ENCODE results near the gene TINCR.

The TINCR gene

DNA sequence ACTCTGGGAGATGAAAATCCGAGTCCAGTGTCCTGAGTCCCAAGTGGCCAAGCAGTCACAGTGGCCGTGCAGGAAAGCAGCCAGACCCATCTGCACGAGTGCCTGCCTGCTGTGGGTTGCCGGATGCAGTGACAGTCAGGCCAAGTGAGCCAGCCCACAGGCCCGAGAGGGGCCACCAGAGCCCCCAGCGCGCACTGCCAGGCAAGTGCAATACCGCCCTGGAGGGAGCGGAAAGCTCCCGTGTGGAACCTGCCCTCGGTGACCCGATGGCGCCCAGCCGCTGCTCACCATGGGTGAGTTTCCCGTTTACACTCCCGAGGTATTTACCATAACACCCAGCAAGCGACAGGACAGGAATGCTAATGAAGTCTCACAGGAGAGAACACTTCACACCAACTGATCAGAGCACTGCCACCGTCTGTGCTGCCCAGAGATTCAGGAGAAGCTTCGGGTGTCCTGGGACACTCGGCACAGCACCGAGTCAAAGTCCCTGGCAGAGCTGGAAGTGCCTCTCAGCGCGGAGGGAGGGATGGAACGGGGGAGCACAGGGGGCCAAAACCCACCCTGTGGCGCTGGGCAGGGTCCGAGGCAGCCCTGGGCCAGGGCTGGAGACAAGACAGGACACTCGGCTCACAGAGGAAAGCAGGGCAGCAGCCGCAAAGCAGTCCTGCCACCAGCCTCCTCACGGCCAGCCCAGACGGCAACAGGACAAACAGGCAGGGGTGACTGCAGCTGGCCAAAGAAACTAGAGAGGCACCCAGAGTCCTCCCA lies 21.3 kb upstream of the TINCR start:
- no peak for DNase-seq

DNA sequence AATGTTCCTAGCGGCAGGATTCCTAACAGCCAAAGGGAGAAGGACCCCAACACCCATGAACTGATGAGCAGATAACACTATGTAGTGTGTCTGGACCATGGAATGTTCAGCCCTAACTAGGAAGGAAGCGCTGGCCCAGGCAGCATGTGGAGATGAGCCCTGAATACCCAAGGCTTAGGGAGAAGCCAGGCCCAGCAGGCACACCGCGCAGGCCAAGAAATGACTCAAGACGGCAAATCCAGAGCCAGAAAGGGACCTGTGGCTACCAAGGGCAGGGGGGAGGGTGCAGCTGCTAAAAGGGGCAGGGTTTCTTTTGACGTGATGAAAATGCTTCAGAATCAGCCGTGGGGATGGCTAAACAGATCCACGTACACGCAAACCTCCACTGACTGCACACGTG lies 20.7 kb upstream of the TINCR start:
- no peak for DNase-seq

DNA sequence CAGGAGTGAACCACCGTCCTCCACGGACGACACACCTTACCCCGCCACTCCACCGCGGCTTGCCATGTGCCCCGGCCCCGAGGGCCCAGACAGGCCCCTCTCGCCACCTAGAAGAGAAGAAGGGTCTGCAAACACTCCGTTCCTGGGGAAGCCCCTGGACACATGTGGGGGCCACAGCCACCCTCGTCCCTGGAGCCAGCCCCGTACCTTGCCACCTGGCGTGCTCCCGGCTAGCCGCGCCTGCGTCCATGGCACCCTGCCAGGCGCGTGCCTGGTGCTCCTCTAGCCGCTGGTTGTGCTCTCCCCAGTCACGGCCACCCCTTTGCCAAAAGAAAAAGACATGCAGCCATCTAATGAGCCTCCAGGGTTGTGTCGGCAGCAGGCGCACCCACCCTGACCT lies 19.9 kb upstream of the TINCR start:
- DNase-seq: no peak

DNA sequence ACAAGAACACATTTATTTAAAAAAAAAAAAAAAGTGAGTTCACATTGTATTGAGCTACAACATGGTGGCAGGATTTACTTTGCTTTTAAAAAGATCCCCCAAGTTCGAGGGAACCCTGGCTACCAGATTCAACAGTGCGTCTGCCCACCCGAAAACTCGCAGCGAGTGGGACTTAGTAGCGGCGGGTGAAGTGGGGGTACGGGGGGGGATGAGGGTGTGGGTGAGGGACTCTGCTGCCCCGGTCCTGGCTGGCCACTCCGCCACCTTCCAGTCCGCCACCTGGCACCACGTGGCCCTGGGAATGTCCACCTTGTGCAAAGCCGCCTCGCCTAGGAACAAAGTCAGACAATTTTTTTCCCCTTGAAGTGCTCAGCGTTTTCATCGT lies 19.3 kb upstream of the TINCR start:
- no peak for DNase-seq

DNA sequence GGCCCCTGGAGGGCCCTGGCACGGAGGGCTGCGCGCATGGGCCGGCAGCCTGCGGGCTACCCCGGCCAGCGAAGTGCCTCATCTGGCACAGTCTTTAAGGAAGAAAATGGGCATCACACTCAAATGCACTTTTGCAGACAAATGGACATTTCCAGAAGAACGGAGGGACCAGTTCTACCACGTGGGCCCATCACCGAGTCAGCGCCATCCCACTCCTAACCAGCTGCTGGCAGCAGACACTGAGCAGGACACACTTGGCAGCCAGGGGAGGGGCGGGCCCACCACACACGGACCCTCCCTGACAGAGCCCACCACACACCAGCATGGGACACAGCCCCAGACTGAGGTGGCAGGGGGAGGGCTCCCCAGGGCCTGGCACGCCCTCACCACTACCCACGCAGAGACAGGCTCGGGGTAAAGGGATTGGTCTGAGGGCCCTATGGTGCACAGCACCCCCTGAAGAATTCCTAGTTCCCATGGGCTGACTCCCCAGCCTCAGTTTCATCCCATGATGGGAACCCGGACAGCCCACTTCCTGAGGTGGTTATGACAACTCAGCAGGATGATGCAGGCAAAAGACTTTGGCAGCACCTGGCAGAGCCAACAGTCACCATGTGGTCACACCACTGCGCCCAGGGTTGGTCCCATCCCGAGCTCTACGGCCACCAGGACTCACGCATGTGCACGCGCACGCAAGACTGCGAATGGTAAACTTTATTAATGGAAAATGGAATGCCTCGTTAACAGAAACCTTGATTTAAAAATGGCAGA lies 18.7 kb upstream of the TINCR start:
- no peak for DNase-seq

DNA sequence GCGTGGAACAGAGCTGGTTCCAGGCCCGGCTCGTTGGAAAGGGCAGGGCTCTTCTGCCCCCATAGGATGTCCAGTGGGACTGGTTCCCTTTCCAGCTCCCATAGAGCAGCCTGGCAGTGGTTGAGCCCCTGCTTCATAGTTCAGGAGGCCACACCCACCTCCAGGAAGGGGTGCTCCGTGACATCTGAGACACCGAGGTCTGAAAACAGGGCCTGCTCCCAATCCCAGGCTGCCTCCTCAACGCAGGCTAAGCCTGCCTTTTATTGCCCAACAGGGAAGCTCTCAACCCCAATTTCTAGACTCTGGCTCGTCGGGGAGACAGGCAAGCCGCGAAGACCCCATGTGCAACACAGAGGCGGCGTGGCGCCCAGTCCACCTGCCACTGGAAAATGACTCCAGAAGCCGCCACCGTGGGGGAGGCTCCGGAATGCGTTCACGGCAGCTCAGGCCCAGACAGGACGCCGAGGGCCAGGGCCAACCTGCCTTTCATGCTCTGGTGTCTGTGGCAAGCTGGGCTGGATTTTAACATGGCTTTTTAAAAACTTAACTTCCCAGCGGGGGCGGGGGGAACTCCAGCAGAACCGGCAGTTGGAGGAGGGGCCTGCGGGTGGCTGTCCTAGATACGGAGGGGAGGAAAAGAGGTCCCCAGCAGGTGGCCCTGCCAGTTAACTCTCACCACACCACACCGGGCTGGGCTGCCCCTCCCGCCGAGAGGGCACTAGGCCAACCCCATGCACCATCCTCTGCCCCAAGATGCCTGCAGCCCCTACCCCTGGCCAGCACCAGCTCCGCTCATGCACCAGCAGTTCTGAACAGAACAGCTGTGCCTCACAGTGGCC lies 17.9 kb upstream of the TINCR start:
- no peak for DNase-seq

DNA sequence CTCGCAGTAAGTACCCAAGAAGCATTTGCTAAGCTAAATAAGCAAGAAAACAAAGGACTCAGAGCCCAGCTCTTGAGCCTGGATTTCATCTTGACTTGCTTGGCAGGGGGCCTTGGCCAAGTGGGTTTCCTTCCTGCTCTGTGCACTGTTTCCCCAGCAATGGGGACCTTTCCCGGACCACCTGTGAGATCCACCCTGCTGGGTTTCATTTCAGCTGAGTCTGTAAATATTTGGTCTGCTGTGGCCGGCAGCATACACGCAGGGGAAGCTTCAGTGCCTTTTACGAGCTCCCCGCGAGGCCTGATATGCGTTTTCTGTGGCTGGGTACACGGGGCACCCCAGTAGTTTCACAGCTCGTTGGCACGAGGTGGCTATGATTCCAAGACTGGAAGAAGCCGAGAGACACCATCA lies 12.4 kb upstream of the TINCR start:
- peak; percentile 50 to 74 for DNase-seq

DNA sequence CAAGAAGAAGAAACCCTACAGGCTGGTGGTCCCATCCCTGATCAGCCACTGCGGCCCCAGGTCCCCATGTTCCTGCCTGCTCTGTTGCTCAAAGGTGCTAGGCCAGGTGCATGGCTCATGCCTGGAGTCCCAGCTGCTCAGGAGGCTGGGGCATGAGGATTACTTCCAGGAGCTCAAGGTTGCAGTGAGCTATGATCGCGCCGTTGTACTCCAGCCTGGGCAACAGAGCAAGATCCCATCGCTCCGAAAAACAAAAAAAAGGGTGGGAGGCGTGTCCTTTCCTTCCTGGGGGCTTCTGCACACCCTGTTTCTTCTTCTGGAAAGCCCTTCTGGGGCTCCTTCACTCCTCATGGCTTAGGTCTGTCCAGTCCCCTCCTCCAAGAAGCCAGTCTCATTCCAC lies 11.9 kb upstream of the TINCR start:
- DNase-seq: no peak

DNA sequence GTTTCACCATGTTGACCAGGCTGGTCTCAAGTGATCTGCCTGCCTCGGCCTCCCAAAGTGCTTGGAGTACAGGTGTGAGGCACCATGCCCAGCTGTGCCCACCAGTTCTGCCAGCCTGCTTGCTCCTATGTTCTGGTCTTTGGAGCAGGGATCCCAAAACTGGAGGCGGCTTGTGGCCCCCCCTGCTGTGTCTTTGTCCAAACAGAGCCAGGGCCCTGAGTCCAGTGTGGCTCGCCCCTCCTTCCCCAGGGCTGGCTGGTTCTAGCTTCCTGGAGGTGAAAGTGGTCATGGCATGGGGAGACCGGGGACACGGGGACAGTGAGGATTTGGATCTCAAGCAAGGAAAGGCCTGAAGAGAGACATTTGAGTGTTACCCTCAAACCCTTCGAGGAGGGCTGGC lies 11.5 kb upstream of the TINCR start:
- DNase-seq: no peak

DNA sequence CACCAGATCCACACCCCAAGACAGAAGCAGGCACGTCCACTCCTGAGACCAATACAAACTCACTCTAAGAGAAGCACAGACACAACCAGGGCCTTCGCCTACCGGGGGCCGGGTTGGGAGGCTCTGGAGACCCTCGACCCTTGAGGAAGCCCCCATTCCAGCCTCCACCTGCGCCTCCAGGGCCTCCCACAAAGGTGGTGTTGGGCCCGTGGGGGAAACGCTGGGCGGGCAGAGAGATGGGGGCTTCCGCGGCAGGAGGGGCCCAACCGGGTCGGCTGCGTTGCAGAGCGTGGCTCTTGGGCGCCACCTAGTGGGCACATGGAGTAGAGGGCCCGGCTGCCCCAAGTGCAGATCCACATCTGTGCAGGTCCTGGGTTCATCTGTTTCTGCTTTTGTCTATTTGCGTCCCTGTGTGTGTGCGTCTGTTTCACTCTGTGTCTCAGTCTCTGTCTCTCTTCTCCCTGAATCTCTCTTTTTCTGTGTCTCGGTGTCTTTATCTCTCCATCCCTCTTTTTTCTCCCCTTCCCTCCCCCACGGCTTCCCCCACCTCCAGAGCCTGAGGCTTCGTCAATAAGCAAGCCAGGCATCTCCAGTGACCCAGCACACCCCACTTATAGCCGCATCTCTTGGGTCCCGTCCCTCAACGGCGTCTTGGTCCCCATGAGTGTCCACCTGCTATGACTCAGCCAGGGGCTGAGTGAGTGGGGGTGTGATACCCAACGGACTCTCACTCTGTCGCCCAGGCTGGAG lies 10.5 kb upstream of the TINCR start:
- DNase-seq: peak; percentile 48 to 50

DNA sequence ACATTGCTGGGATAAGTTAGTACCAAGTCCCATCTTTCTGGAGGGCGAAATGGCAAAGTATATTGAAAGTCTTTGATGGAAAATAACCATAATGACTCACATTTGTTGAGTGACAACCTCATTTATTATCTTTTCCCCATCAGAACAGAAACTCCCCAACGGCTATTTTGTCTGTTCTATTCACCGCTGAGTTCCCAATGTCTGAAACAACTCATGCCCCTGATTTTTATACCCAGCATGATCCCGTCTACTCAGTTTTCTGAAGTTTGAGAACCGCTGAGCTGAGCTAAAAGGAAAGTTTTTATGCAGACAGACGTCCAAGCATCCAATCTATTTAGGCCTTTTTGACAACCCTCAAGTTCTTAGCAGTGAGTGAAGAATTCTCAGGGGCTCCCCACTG lies 7.8 kb upstream of the TINCR start:
- no peak for DNase-seq

DNA sequence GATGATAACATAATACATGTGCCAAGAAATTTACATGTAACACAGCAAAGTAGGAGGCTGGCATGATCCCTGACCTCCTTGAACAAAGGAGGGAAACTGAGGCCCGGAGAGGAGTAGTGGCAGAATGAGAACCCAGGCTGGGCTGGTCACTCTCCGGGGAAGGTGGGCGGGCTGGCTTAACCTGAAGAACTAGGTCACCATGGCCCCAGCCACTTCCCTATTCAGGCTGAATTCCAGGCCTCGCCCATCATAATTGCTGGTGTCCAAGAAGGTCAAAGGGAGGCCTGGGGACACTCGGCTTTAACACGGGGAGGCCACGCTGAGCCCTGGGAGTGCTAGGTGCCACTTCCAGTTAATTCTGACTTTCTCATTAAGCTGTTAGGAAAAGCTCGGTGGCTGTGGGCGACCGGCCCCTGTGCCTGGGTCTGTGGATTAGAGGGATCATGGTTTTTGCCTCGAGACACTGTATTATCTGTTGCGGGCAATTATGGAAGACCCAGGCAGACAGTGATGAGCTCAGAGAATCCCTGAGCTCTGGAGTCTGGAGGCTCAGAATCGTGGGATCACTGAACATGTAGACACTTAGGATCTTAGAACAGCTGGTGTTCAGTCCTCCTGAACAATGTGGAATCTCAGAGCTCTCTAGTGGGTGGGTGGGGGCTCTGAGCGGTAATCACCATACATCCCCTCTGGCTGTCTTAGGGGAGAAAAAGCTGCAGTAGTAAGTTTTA lies 5.0 kb upstream of the TINCR start:
- no peak for DNase-seq

DNA sequence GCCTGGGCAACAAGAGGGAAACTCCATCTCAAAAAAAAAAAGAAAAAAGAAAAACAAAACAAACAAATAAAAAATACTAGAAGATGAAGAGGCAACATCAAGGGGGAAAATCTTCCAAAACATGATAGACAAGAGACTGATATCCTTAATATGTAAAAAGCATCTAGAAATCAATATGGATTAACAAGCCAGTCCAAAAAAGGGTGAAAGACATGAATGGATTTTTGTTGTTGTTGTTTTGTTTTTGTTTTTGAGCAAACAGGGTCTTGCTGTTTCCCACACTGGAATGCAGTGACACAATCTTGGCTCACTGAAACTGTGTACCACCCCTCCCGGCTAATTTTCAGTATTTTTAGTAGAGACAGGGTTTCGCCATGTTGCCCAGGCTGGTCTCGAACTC lies 4.0 kb upstream of the TINCR start:
- DNase-seq: no peak

DNA sequence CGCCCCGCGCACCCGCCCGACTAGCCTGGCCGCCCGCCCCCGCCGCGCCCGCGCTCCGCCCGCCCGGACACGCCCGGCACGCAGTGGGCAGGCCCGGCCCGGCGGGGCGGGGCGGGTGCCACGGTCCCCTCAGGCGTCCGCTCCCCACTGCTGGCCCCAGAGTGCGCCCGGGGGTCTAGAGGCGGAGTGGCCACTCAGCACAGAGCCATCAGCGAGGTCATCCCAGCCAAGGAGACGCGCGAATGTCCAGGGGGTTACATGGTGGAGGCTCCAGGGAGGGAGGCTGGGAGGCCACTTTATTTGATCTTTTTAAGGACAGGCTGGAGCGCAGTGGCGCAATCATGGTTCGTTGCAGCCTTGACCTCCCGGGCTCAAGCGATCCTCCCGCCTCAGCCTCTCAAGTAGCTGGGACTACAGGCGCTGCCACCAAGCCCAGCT lies 236 bp upstream of the TINCR start:
- no peak for DNase-seq

DNA sequence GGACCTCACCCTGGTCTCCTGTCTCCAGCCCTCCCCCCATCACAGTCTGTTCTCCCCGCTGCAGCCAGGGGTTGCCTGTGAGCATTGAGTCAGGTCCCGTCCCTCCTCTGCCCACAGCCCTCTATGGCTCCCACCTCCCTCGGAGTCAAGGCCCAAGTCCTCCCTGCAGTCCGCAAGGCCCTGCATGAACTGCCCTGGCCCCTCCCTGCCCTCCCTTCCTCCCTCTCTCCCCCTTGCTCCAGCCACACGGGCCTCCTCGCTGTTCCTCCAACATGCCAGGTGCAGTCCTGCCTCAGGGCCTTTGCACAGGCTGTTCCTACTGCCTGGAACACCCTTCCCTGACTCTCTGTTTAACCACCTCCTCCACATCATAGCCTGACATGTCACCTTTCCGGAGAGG lies 2.8 kb downstream of the TINCR start:
- DNase-seq: no peak

DNA sequence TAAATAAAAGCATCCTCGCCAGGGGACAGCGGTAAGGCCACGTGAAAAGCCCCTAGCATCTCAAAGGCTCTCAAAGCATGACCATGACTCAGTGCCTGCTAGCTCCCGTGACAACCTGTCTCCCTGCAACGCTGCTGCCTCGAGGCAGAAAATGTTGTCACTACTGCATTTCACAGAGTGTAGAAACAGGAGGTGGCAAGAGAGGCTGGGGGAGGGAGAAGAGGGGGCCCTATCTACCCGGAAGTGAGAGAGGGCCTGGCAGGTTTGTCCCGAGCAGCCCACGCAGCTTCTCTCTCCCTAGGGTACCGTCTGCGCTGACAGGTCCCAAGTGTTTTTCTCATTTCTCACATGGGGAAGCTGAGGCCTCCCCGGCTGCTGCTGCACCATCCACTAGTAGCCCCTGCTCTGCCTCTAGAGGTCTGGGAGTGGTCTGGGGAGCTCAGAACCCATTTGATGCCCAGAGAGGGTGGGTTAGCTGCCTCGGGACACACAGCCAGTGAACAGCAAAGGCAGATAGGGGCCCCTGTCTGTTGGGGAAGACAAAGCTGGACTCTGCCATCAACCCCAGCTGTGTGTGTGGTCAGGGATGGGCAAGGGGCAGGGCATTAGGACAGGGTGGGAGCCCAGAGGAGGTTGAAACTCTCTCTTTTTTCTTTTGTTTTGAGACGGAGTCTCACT lies 3.7 kb downstream of the TINCR start:
- DNase-seq: no peak

DNA sequence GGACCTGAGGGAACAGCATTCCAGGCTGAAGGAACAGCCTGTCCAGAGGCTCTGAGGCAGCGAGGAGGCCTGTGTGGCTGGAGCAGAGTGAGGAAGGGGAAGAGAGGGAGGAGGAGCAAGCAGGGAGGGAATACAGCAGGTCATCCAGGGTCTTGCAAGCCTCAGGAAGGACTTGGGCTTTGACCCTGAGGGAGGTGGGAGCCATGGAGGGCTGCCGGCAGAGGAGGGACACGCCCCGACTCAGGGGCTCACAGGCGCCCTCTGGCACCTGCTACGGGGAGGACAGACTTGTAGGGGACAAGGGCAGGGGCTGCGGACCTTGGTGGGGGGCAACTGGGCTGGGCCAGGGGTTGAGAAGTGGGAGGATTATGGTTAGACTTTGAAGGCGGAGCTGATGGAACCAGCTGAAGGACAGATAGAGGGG lies 4.7 kb downstream of the TINCR start:
- no peak for DNase-seq

DNA sequence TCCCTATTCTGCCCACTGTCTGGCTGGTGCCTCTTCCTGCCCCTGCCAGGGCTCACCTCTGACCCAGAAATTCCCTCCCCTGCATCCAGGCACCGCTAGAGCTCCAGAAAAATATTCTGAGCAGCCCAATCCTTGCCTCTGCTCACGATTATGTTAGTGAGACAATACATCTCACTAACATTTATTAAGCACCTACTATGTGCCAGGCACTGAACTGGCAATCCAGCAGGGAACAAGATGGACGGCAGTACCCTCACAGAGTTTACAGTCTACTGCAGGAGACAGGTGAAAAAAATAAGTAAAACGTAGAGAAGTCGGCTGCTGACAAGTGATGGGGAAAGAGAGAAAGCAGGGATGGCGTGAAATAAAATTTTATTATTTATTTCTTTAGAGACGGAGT lies 5.5 kb downstream of the TINCR start:
- no peak for DNase-seq

DNA sequence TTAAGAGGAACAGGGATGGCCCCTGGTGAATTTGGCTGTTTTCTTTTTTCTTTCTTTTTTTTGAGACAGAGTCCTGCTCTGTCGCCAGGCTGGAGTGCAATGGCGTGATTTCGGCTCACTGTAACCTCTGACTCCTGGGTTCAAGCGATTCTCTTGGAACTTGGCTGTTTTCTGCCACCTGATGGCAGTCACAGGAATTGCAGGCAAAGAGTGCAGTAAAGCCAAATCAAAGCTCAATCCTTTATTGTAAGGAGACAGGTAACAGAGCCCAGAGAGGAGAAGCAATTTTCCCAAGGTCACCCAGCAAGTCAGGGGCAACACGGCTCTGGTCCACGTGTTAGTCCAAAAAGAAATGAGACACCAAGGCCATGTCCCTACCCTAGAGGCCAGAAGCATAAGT lies 6.2 kb downstream of the TINCR start:
- DNase-seq: no peak

DNA sequence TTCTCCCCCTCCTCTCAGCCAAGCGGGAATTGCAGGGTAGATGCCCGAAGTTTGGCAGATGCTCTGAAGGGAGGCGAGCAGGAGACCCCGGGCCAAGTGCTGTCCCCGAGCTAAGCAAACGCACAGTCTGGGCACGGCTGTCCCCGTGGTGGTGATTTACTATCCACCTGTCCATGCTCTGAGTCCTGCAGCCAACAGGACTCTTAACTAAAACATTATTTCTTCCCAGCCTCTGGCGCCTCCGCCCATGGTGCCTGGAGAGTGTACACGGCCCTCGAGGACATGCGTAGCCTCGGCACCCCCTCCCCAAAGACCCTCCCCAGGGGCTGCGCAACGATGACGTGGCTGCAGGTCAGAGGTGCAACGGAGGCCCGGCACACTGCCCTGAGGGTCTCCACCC lies 7.6 kb downstream of the TINCR start:
- no peak for DNase-seq

DNA sequence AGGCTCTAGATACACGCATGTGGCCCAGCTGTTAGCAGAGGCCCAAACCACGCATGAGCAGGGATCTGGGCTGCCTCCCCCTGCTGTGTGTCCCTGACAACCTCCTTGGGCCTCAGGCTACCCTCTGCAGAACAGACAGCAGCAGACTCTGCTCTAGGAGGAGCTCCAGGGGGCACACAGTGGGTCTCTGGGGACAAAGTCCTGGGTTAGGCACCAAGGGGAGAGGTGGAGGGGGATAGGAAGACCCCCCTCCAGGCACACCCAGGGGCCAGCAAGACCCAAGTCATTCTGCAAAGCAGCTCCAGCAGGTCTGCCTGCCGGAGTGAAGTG lies 8.0 kb downstream of the TINCR start:
- no peak for DNase-seq

Data from NCI-H2081 (cell line).